Esophagus squamous epithelium (tissue), 5 donors: ENCODE data around the gene HMCN1. TPM values are rescaled to one million over a fixed set of nuclear protein-coding genes. Genes with fewer than 3 reads are reported as not detected.

ENCODE experiments used
- DNase-seq: peaks from one replicate; lab custom pipeline; 2025; lab: John Stamatoyannopoulos, UW
- H3K27ac ChIP-seq, 4 donors: fragments of 200-600 bp; sonication (generic); one replicate each; pipeline ENCODE4 v1.5.1; 2016 to 2019; ENCODE audit warnings: mild to moderate bottlenecking in 1 of 4
- H3K27me3 ChIP-seq, 4 donors: fragments of 200-600 bp; sonication (generic); 1 replicate in 3 of 4; 2 replicates in 1 of 4; pipeline versions ENCODE4 v1.5.1 to v1.6.0; 2017 to 2021; ENCODE audit warnings: antibody characterized with exemption in 1 of 4
- H3K36me3 ChIP-seq, 3 donors: fragments of 200-600 bp; sonication (generic); one replicate each; pipeline ENCODE4 v1.5.1; 2016 to 2019
- H3K4me1 ChIP-seq, 3 donors: fragments of 200-600 bp; sonication (generic); one replicate each; pipeline ENCODE4 v1.5.1; 2017 to 2019
- H3K4me3 ChIP-seq, 4 donors: fragments of 200-600 bp; sonication (generic); 1 replicate in 3 of 4; 2 replicates in 1 of 4; pipeline ENCODE4 v1.5.1; 2016 to 2019; ENCODE audit warnings: mild to moderate bottlenecking in 2 of 4, moderate library complexity in 1 of 4
- H3K9me3 ChIP-seq, 3 donors: fragments of 200-600 bp; sonication (generic); one replicate each; pipeline ENCODE4 v1.5.1; 2016 to 2019
- CTCF ChIP-seq, 6 experiments: fragments of 450-650 bp in 4 of 6; fragments of 200-600 bp in 2 of 6; sonication (generic) in 2 of 6; IDR thresholded peaks; one replicate each; pipeline ENCODE4 v1.5.1; 2016 to 2019; ENCODE audit warnings: antibody characterized with exemption in 6 of 6, mild to moderate bottlenecking in 4 of 6, moderate library complexity in 4 of 6
- POLR2A ChIP-seq, 4 donors: fragments of 450-650 bp; IDR thresholded peaks; one replicate each; pipeline ENCODE4 v1.6.1; 2017; ENCODE audit warnings: antibody characterized with exemption in 4 of 4, mild to moderate bottlenecking in 4 of 4, moderate library complexity in 3 of 4
- WGBS, 2 donors: methylation state at CpG; one replicate each; pipeline ENCODE4 v1.1.5; 2018; 5-methylcytosine and 5-hydroxymethylcytosine counted together
- intact Hi-C: fragments of 100-400 bp; cut with DNase I; formaldehyde crosslinking; loops from one replicate; pipeline ENCODE4 v1.15.0; 2022
- total RNA-seq, 4 donors: library from RNA; depleted of rRNA; stranded (reverse); fragments of >200 nt; gene quantifications; one replicate each; pipeline ENCODE4 v1.1.0, GENCODE V29; 2016
- donor health status: DM: yes; HTN: yes; CAD: no.

HMCN1 gene
- total RNA-seq, 4 donors from 2014 or later = 0.49 to 6.7 (median 3.3) TPM

- H3K9me3 ChIP-seq = no peaks in the 10 kb centered on the region
- 31 to 55% methylated on average over 8 of the region's 8 CpGs for WGBS, 2 donors
- peak overlapping the region in 2 of 4 donors; percentile 6 to 48 for H3K4me3 ChIP-seq
- peak overlapping the region in 3 of 4 donors; percentile 22 to 30 (median 29) for H3K27ac ChIP-seq
- no peaks in the 10 kb centered on the region for H3K27me3 ChIP-seq
- TF ChIP-seq CTCF (IDR thresholded peaks at IDR 0.05) (no peak), POLR2A (IDR thresholded peaks at IDR 0.05) (no peak)
- no peaks in the 10 kb centered on the region for H3K36me3 ChIP-seq
- H3K4me1 ChIP-seq = no peaks in the 10 kb centered on the region
- DNase-seq = no peak
- intact Hi-C loops = no loop called here
Measured at GRCh38 chr1:185694081-185694480, 40.1 kb upstream of the HMCN1 start.

- no peak for DNase-seq
- Histone ChIP-seq H3K4me3 (no peak overlapping the region), H3K36me3 (no peaks in the 10 kb centered on the region), H3K4me1 (no peaks in the 10 kb centered on the region), H3K9me3 (no peaks in the 10 kb centered on the region), H3K27me3 (no peaks in the 10 kb centered on the region), H3K27ac (no peak overlapping the region)
- intact Hi-C loops = no loop called here
- no peak for TF ChIP-seq POLR2A (IDR thresholded peaks at IDR 0.05)
- TF ChIP-seq CTCF (IDR thresholded peaks at IDR 0.05) = peak in 2 of 6 experiments; percentile 17 to 22
Measured at GRCh38 chr1:185695299-185695698, 38.9 kb upstream of the HMCN1 start.

DNA sequence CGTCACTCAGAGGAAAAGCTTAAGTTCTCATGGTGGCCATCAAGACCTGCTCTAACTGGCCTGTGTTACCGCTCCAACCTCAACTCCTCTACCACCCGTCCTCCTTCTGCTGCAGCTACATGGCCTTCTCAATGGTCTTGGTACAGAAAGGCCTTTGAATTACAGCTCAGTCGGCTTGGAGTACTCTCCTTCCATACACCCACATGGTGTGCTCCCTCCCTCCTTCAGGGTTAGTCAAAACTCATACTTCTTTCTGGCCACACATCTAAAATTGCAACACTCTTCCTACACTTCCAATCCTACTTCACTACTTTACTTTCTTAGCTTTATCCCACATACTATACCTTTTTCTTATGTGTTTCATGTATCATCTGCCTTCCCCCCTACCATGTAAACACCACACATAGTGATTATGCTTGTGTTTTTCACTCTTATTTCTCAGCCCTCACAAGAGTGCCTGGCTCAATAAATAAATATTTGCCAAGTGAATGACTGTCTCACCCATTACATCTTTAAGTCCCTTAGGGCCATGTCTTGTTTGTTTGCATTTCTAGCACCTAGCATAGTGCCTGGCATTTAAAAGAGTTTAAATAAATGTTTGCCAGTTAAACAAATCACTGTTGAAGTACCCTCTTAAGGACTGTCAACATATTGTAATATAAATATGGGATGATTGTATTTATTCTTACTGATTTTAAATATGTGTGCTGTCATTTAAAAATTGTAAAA is 37.6 kb upstream of the HMCN1 start:
- Histone ChIP-seq H3K27ac (no peak overlapping the region), H3K27me3 (no peaks in the 10 kb centered on the region), H3K4me3 (no peak overlapping the region), H3K4me1 (no peaks in the 10 kb centered on the region), H3K9me3 (no peaks in the 10 kb centered on the region), H3K36me3 (no peaks in the 10 kb centered on the region)
- intact Hi-C loops = no loop called here
- no peak for DNase-seq
- TF ChIP-seq POLR2A (IDR thresholded peaks at IDR 0.05) (no peak), CTCF (IDR thresholded peaks at IDR 0.05) (no peak)
- 82 to 84% methylated on average over 4 of the region's 4 CpGs for WGBS, 2 donors

- intact Hi-C loops = no loop called here
- no peaks in the 10 kb centered on the region for H3K9me3 ChIP-seq
- 66 to 72% methylated on average over 4 of the region's 4 CpGs for WGBS, 2 donors
- no peak overlapping the region for H3K4me3 ChIP-seq
- DNase-seq = no peak
- TF ChIP-seq POLR2A (IDR thresholded peaks at IDR 0.05) = no peak
- TF ChIP-seq CTCF (IDR thresholded peaks at IDR 0.05) = no peak
- H3K36me3 ChIP-seq = no peaks in the 10 kb centered on the region
- no peak overlapping the region for H3K27ac ChIP-seq
- no peaks in the 10 kb centered on the region for H3K4me1 ChIP-seq
- H3K27me3 ChIP-seq = no peaks in the 10 kb centered on the region
Measured at GRCh38 chr1:185699874-185700273, 34.3 kb upstream of the HMCN1 start.

- no peak overlapping the region for H3K4me3 ChIP-seq
- 80 to 85% methylated on average over 2 of the region's 2 CpGs for WGBS, 2 donors
- no peaks in the 10 kb centered on the region for H3K9me3 ChIP-seq
- no peak overlapping the region for H3K27ac ChIP-seq
- no peaks in the 10 kb centered on the region for H3K4me1 ChIP-seq
- H3K27me3 ChIP-seq = no peaks in the 10 kb centered on the region
- H3K36me3 ChIP-seq = no peaks in the 10 kb centered on the region
- DNase-seq = no peak
- TF ChIP-seq CTCF (IDR thresholded peaks at IDR 0.05) (no peak), POLR2A (IDR thresholded peaks at IDR 0.05) (no peak)
- intact Hi-C loops = no loop called here
Measured at GRCh38 chr1:185701650-185702049, 32.5 kb upstream of the HMCN1 start.
